Fibroblast of skin of scalp (primary cell): ENCODE results near the gene BCAP31.

Experiments used
- DNase-seq: peaks from one replicate; pipeline ENCODE4 v3.0.0-alpha.2; 2013

BCAP31 gene

GRCh38 chrX:153672531-153673427 lies 51.4 kb downstream of the BCAP31 start:
- DNase-seq = no peak

GRCh38 chrX:153671589-153672530 lies 52.3 kb downstream of the BCAP31 start:
- no peak for DNase-seq

- DNase-seq = no peak
Measured at GRCh38 chrX:153670748-153671588, 53.2 kb downstream of the BCAP31 start.

GRCh38 chrX:153669901-153670731 lies 54.1 kb downstream of the BCAP31 start:
- no peak for DNase-seq

- DNase-seq = no peak
Measured at GRCh38 chrX:153669174-153669890, 54.9 kb downstream of the BCAP31 start.

GRCh38 chrX:153668423-153669173 lies 55.6 kb downstream of the BCAP31 start:
- no peak for DNase-seq

GRCh38 chrX:153667956-153668396 lies 56.2 kb downstream of the BCAP31 start:
- DNase-seq = peak; percentile 72

- DNase-seq = no peak
Measured at GRCh38 chrX:153667281-153667955, 56.8 kb downstream of the BCAP31 start.

GRCh38 chrX:153665726-153666306 lies 58.4 kb downstream of the BCAP31 start:
- no peak for DNase-seq

- DNase-seq = peak; percentile 28
Measured at GRCh38 chrX:153662266-153662665, 61.9 kb downstream of the BCAP31 start.

- no peak for DNase-seq
Measured at GRCh38 chrX:153659268-153659667, 64.9 kb downstream of the BCAP31 start.

GRCh38 chrX:153657161-153657560 lies 67.0 kb downstream of the BCAP31 start:
- DNase-seq = no peak

- DNase-seq = no peak
Measured at GRCh38 chrX:153653556-153653955, 70.6 kb downstream of the BCAP31 start.

- no peak for DNase-seq
Measured at GRCh38 chrX:153651540-153652079, 72.6 kb downstream of the BCAP31 start.

- no peak for DNase-seq
Measured at GRCh38 chrX:153650959-153651358, 73.2 kb downstream of the BCAP31 start.
